C4-2B (cell line): ENCODE measurements around the gene PASK.

Source experiments
- CTCF ChIP-seq: fragments of 450-650 bp; conservative IDR thresholded peaks from 2 replicates; pipeline ENCODE4 v1.5.1; 2017; ENCODE audit warnings: mild to moderate bottlenecking
- ZFX ChIP-seq: fragments of 450-650 bp; IDR thresholded peaks from 2 replicates; pipeline ENCODE4 v1.6.1; 2017

- TF ChIP-seq CTCF (no peak), ZFX (no peak)
Observed at GRCh38 chr2:241066893-241067341, 82.4 kb downstream of the PASK start.
